Left cardiac atrium (tissue), 4 donors: ENCODE results near the gene PATJ. TPM values are rescaled to one million over a fixed set of nuclear protein-coding genes. Genes with fewer than 3 reads are reported as not detected.
"Not testable (repeated sequence)": the region's sequence is repeated elsewhere in the genome, so short reads cannot be mapped to it uniquely, and the experiment has no call there.

Experiments used
- ATAC-seq, 2 donors: fragments of 200-7000 bp; cut with Tn5 transposase; one replicate each; pipeline ENCODE4 v1.9.1; 2020; ENCODE audit warnings: mild to moderate bottlenecking in 2 of 2, moderate library complexity in 2 of 2
- DNase-seq: peaks from one replicate; pipeline ENCODE4 v3.0.0-alpha.2; 2020
- intact Hi-C, 2 donors: fragments of 100-400 bp; cut with DNase I; formaldehyde crosslinking; loops; one replicate each; pipeline versions ENCODE4 v1.14.1 to v1.15.1; 2022 to 2023
- total RNA-seq, 2 donors: library from RNA; stranded (reverse); fragmentation: NEBNext Ultra II Directional; extraction: Animal tissue kit (Norgen Biotek cat#: 25700); gene quantifications; one replicate each; pipeline ENCODE4 v1.2.1, GENCODE V29; 2021
- donor health status: DM: no; HTN: yes; CAD: no.
- donor health status: DM: no; HTN: yes; CAD: no; lungs with severe emphysema.
- donor health status: DM: yes; HTN: yes; CAD: no.
- donor health status: Dilated cardiomyopathy.

PATJ gene
- total RNA-seq, 2 donors from 2014 or later = 32.9 to 58.6 TPM

DNA sequence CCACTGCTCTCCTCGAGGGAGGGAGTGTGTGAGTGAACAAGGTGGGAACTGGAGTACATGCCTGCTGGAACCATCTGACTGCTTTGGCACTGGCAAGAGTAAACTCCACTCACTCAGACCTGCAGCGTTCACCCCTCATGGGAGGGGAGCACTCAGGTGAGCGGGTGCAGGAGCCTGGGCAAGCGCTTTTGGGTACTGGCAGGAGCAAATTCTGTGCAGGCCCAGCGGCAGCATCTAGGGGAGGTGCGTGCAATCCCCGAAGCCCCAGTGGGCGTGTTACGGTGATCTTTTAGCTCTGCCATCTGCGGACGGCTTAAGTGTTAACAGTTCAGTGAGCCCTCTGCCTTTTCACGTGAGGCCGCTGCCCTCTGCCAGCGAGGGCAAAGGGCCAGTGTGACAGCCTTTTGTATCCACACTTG, 127.4 kb downstream of the PATJ start:
- ATAC-seq (peak; percentile 55), DNase-seq (peak; percentile 35)
- intact Hi-C loops = loop anchor here in 1 of 2 donors (5.0 kb wide), 1 partner anchor 198 kb away; no protein-coding TSS in a partner anchor

DNA sequence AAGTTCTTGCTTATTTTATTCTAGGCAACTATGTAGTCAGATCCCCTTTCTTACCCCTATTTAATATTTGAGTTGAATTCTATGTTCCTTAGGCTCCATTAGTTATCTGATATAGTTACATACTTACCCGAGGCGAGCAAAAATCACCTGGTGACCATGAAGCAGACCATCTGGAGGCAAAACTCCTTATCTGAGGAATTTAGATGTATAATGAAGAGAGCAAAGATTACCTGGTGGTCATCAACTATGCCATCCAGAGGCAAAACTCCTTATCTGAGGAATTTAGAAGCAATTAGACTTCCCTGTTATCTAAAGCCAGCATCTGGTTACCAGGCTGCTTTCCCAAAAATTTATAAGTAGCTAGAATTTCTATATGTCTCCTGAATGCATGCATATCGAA, 129.9 kb downstream of the PATJ start:
- ATAC-seq = no peak
- intact Hi-C loops = loop anchor here in 1 of 2 donors (5.0 kb wide), 1 partner anchor 195 kb away; no protein-coding TSS in a partner anchor
- no peak for DNase-seq

DNA sequence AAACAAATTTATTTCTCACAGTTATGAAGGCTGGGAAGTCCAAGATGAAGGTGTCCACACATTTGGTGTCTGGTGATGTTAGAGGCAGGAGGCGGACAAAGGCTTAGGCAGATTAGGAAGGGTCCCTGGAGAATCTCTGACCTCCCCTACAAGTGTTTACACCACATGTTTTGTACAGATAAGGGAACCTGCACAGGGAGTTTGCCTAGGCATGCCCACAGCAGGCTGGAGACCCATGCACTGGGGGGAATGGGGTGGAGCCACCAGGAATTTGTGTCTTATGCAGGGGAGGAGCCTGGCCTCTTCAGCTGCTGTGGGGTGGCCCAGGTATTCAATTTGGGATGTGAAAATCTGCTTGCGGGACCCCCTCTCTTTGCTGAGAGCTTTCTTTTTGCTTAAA, 131.3 kb downstream of the PATJ start:
- ATAC-seq (no peak), DNase-seq (no peak)
- intact Hi-C loops = loop anchor here in 1 of 2 donors (5.0 kb wide), 1 partner anchor 194 kb away; no protein-coding TSS in a partner anchor

DNA sequence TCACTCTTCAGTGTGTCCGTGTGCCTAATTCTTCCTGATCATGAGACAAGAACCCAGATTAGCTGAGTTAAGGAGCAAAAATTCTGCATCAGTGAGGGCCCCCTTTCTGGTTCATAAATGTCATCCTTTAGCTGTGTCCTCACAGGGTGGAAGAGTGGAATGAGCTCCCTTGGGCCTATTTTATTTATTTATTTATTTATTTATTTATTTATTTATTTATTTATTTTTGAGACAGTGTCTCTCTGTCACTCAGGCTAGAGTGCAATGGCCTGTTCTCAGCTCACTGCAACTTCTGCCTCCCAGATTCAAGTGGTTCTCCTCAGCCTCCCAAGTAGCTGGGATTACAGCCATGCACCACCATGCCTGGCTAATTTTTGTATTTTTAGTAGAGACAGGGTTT, 131.7 kb downstream of the PATJ start:
- intact Hi-C loops = loop anchor here in 1 of 2 donors (5.0 kb wide), 1 partner anchor 193 kb away; no protein-coding TSS in a partner anchor
- ATAC-seq (no peak), DNase-seq (no peak)

DNA sequence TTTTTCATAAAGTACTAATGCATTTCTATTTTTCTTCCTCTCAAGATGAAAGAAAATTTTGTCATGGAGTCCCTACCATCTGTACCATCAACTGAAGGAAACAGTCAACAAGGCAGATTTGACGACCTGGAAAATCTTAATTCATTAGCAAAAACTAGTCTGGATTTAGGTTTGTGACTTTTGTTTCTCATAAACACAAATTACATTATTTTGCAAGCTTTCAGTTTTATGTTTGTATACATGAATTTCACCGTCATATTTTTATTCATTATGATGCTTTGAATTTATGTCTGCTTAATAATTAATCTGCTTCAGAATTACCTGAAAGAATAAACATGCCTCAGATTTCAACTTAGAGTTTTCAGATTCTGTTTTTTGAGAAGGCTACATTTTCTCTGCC, 132.9 kb downstream of the PATJ start:
- intact Hi-C loops = no loop called here
- ATAC-seq = no peak
- DNase-seq = no peak

DNA sequence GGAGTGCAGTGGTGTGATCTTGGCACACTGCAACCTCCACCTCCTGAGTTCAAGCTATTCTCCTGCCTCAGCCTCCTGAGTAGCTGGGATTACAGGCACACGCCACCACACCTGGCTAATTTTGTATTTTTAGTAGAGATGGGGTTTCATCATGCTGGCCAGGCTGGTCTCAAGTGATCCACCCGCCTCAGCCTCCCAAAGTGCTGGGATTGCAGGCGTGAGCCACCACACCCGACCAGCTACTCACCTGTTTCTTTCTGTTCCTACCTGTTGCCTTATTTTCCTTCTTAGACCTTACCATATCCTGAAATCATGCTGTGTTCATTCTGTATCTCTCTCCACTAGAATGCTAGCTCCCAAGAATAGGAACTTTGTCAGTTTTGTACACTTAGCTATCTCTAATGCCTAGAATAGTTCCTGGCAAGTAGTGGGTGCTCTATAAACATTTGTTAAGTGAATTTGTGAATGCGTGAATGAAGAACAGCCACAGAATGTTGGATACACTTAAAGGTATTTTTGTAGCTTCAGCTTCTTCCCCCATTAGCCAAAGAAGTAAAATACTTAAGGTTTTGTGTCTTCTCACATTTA, 137.7 kb downstream of the PATJ start:
- DNase-seq, intact Hi-C loops: not testable (repeated sequence)
- ATAC-seq = peak; percentile 59 to 67

DNA sequence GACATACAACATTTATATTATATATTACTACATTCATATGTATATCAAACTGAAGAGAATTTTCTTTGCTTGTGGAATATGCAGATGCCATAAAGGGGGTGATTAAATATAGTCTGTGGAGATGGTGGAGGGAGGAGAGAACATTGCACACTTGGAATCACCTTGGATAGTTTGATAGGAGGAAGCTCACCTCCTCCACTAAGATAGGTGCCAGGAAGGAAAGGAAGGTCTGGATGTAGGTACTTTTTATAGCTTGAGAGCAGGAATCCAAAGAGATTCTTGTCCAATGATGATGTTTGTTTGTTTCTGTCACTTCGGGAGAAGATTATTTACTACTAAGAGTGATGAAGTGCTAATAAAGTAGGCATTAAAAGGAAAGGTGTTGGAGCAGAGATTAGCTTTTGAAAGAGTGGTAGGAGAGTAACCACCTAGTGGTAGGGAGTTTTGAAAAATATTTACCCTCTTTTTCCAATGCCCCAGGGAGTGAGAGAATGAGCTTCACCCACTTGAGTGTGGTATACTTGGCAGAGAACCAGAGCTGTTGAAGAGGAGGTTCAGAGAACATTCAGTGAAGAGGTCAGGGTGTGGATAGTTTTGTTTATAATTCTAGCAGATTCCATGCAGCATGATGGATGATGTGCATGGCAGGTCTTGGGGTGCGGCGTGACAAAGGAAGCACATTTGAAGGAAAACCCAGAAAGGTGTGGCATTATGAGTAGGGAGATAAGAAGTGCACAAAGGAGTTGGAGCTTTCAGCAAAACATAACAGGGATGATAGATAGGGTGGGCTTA, 145.0 kb downstream of the PATJ start:
- peak; percentile 84 to 89 for ATAC-seq
- DNase-seq = peak; percentile 22
- intact Hi-C loops = no loop called here

DNA sequence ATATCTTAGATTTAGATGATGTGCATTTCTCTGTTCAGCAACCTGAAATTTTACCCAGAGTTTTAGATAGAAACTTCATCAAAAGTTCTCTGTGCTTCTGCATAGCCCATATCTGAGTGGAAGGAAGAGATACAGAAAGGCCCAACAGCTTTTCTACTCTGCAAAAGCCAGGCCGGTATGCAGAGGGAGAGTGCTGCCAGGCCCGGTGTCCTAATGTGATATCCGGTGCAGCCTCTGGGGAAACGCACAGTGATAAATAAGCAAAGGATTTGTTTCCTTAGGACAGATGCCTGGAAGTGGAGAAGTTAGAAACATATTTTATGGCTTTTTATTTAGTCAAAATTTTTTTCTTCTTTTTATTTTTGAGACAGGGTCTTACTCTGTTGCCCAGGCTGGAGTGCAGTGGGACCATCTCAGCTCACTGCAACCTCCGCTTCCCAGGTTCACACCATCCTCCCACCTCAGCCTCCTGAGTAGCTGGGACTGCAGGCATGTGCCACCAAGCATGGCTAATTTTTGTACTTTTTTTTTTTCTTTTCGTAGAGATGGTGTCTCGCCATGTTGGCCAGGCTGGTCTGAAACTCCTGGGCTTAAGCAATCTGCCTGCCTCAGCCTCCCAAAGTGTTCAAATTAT, 145.8 kb downstream of the PATJ start:
- DNase-seq (peak; percentile 54), ATAC-seq (peak; percentile 87 to 92)
- intact Hi-C loops = no loop called here

DNA sequence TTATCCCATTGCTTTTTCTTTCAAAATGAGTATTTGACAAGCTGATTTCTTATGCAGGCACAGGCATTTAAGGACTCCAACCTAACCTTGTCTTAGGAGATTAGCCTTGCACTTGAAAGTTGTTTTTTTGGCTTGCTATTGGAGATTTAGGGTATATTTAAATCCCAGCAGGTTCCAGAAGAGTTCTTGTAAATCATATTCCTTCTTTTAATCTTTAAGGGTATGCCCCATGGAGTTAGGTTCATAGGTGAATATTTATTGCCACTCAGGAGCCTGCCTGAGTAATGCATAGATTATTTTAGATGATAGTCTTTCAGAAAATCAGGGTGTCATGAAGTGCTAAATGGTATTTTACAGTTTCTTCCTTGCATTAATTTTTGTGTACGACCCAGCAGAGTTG, 146.5 kb downstream of the PATJ start:
- intact Hi-C loops = no loop called here

DNA sequence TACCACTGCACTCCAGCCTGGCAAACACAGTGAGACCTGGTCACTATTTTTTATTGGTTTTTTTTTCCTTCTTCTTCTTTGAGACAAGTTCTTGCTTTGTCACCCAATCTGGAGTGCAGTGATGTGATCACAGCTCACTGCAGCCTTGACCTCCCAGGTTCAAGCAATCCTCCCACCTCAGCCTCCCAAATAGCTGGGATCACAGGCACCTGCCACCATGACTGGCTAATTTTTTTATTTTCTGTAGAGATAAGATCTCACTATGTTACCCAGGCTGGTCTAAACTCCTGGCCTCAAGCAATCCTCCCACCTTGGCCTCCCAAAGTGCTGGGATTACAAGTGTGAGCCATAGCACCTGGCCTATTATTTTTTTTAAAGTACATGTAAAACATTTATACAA, 148.2 kb downstream of the PATJ start:
- ATAC-seq, intact Hi-C loops, DNase-seq: not testable (repeated sequence)

More for the DNA sequence above, 146.5 kb downstream of the PATJ start:
- DNase-seq (no peak), ATAC-seq (no peak)

DNA sequence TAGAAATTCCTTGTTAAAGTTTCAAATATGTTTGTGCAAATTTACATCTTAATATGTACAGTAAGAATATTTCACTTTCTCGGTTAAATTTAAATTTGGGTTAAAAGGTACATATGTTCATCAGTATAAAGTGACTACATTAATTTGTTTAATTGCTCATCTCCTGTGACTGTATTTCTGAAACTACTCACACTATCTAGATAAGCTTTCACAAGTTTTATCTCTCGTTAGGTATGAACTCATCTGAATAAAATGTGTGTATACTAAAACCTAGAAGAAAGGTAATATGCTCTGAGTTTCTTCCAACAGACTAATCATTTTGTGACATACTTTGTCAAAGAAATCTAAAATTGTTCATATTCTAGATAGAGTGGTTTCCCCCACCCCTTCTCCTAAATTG, 150.7 kb downstream of the PATJ start:
- no peak for DNase-seq
- intact Hi-C loops = no loop called here
- ATAC-seq = peak in 1 of 2 donors; percentile 33

DNA sequence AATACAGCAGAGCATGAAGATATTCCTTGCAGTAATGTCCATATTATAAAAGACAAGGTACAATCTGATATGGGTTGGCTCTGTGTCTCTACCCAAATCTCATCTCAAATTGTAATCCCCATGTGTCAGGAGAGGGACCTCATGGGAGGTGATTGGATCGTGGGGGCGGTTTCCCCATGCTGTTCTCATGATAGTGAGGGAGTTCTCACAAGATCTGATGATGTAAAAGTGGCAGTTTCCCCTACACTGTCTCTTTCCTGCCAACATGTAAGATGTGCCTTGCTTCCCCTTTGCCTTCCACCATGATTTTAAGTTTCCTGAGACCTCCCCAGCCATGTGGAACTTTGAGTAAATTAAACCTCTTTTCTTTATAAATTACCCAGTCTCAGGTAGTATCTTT, 152.0 kb downstream of the PATJ start:
- DNase-seq, intact Hi-C loops, ATAC-seq: not testable (repeated sequence)

DNA sequence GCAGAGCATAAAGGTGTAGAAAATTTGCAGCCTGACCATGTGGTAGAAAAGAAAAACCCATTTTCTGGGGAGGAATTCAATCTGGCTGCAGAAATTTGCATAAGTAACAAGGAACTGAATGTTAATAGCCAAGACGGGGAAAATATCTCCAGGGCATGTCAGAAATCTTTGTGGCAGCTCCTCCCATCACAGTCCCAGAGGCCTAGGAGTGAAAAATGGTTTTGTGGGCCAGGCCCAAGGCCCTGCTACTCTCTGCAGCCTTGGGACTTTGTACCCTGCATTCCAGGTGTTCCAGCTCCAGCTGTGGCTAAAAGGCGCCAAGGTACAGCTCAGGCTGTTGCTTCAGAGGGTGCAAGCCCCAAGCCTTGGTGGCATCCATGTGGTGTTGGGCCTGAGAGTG, 152.9 kb downstream of the PATJ start:
- no peak for DNase-seq
- intact Hi-C loops = no loop called here
- no peak for ATAC-seq

DNA sequence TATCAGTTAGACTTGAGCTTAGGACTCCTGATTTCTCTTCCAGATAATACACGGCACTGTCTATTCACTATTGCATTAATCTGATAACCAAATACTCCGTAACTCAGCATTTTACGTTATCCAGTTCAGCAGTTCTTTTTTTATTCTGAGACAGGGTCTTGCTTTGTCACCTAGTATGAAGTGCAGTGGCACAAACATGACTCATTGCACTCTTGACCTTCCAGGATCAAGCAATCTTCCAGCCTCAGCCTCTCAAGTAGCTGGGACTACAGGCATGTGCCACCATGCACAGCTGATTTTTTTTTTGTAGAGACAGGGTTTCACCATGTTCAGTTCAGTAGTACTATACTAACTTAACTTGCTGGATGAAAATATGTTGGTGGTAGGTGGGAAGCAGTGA, 156.4 kb downstream of the PATJ start:
- ATAC-seq = peak in 1 of 2 donors; percentile 30
- intact Hi-C loops = no loop called here

DNA sequence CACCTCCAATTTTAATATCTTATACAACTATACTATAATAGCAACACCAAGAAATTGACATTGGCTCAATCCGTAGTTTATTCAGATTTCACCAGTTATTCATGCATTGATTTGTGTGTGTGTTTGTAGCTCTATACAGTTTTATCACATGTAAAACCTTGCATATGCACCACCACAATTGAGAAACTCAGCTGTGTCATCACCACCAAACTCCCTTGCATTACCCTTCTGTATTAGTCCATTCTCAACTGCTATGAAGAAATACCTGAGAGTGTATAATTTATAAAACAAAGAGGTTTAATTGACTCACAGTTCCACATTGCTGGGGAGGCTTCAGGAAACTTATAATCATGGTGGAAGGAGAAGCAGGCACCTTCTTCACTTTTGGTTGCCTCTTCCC, 162.1 kb downstream of the PATJ start:
- intact Hi-C loops = no loop called here
- DNase-seq (no peak), ATAC-seq (no peak)

More for the DNA sequence above, 156.4 kb downstream of the PATJ start:
- no peak for DNase-seq

DNA sequence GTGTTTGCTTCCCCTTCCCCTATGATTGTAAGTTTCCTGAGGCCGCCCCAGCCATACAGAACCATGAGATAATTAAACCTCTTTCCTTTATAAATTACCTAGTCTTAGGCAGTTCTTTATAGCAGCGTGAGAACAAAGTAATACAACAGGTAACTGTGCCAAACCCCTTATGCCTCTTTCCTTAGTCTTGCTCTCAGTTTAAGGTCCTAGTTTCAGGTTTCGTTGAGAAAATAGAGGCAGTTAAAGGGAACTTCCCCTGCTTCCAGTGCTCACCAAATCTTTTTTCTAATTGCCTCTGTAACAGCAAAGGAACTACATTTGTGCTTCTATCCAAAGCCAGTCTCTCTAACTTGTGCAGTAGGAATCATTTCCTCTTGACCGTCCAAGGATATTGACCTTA, 164.8 kb downstream of the PATJ start:
- DNase-seq = no peak
- no peak for ATAC-seq
- intact Hi-C loops = no loop called here

DNA sequence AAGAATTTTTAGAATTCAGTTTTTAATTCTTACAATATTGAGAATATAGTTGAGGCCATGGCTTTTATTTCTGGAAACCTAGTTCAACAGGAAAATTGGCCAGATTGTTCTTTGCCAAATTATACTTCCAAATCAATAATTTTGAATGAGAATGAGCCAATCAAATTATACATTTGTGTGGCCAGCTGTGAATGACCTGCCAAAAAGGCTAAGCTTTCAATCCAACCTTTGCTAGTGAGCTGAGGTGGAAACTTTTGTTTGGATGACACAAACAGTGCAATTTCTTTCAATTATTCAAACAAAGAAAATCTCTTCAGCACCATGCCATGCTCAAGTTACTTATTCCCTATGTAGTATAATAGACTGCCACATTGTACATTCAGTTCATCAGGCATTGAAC, 167.8 kb downstream of the PATJ start:
- ATAC-seq (no peak), DNase-seq (no peak)
- intact Hi-C loops = no loop called here

DNA sequence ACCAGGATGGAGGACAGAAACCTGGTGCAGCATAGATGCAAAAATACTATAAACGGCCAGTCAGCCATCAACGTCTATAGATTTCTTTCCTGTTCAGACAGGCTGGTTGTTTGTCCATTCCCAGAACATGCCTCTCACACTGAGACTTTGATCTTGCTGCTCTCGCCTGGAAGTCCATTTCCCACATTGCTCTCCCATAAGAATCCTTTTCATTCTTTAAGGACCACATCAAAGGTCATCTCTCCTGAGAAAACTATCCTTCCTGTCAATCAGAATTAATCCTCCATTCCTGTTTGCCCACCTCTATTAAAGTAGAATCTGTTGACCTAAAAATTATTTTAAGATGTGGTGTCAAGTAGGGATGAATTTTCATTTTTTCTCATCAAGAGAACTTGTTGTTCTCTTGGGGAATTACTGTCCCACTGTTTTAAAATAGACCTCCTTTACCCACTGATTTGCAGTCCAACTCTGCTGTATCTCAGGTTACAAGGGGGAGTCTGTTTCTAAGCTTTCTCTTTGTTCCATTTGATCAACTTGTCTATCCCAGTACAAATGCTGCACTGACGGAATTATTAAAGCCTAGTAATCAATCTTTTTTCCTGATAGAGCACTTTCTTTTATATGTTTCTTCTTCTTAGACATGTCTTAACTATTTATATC, 172.7 kb downstream of the PATJ start:
- DNase-seq (no peak), ATAC-seq (no peak)
- intact Hi-C loops = no loop called here

DNA sequence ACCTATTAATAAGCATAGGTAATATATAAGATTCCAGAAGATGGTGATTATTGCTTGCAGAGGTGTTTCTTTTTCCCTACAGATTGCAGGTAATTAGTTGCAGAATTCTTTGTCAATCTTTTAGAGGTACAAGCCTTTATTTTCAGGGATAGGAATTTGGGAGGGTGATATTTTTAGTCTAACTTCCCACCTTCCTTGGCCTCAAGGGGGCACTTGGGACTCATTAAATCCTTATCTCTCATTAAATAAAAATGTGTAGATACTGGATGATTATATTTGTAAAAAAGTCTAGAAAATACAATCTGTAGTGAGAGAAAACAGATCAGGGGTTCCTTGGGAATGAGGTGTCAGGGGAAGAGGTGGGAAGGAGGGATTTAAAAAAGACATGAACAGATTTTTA, 179.2 kb downstream of the PATJ start:
- intact Hi-C loops = no loop called here
- ATAC-seq = no peak
- no peak for DNase-seq
